NCI-H1092 treated with DMSO at 0.1 percent for 48 hours (cell line): ENCODE data around the gene ITPR2.

Experiments used
- DNase-seq: peaks from one replicate; lab custom pipeline; 2025; lab: John Stamatoyannopoulos, UW

Gene ITPR2

GRCh38 chr12:26754148-26754547 lies 78.8 kb downstream of the ITPR2 start:
- DNase-seq, result no peak

GRCh38 chr12:26751179-26751578 lies 81.8 kb downstream of the ITPR2 start:
- DNase-seq, result no peak

- no peak for DNase-seq
Observed at GRCh38 chr12:26750531-26751175, 82.3 kb downstream of the ITPR2 start.

GRCh38 chr12:26749781-26750180 lies 83.2 kb downstream of the ITPR2 start:
- DNase-seq, result no peak

GRCh38 chr12:26748741-26749431 lies 84.1 kb downstream of the ITPR2 start:
- no peak for DNase-seq

GRCh38 chr12:26748412-26748740 lies 84.6 kb downstream of the ITPR2 start:
- DNase-seq, result no peak

- DNase-seq, result no peak
Observed at GRCh38 chr12:26746121-26746714, 86.8 kb downstream of the ITPR2 start.

GRCh38 chr12:26744697-26745440 lies 88.1 kb downstream of the ITPR2 start:
- DNase-seq, result no peak

- DNase-seq, result no peak
Observed at GRCh38 chr12:26744042-26744626, 88.9 kb downstream of the ITPR2 start.

GRCh38 chr12:26741584-26742227 lies 91.3 kb downstream of the ITPR2 start:
- DNase-seq, result no peak

GRCh38 chr12:26740991-26741390 lies 92.0 kb downstream of the ITPR2 start:
- no peak for DNase-seq

- DNase-seq, result no peak
Observed at GRCh38 chr12:26740348-26740747, 92.6 kb downstream of the ITPR2 start.

GRCh38 chr12:26737487-26738030 lies 95.4 kb downstream of the ITPR2 start:
- no peak for DNase-seq

- no peak for DNase-seq
Observed at GRCh38 chr12:26736563-26737486, 96.2 kb downstream of the ITPR2 start.

GRCh38 chr12:26735249-26735639 lies 97.8 kb downstream of the ITPR2 start:
- no peak for DNase-seq

- DNase-seq, result no peak
Observed at GRCh38 chr12:26734510-26735248, 98.3 kb downstream of the ITPR2 start.

GRCh38 chr12:26732005-26732908 lies 100.7 kb downstream of the ITPR2 start:
- no peak for DNase-seq

- DNase-seq, result no peak
Observed at GRCh38 chr12:26730481-26731350, 102.3 kb downstream of the ITPR2 start.
